Measurements from ENCODE around the gene ICE2.

ICE2 gene, protein sequence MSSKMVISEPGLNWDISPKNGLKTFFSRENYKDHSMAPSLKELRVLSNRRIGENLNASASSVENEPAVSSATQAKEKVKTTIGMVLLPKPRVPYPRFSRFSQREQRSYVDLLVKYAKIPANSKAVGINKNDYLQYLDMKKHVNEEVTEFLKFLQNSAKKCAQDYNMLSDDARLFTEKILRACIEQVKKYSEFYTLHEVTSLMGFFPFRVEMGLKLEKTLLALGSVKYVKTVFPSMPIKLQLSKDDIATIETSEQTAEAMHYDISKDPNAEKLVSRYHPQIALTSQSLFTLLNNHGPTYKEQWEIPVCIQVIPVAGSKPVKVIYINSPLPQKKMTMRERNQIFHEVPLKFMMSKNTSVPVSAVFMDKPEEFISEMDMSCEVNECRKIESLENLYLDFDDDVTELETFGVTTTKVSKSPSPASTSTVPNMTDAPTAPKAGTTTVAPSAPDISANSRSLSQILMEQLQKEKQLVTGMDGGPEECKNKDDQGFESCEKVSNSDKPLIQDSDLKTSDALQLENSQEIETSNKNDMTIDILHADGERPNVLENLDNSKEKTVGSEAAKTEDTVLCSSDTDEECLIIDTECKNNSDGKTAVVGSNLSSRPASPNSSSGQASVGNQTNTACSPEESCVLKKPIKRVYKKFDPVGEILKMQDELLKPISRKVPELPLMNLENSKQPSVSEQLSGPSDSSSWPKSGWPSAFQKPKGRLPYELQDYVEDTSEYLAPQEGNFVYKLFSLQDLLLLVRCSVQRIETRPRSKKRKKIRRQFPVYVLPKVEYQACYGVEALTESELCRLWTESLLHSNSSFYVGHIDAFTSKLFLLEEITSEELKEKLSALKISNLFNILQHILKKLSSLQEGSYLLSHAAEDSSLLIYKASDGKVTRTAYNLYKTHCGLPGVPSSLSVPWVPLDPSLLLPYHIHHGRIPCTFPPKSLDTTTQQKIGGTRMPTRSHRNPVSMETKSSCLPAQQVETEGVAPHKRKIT

DNA sequence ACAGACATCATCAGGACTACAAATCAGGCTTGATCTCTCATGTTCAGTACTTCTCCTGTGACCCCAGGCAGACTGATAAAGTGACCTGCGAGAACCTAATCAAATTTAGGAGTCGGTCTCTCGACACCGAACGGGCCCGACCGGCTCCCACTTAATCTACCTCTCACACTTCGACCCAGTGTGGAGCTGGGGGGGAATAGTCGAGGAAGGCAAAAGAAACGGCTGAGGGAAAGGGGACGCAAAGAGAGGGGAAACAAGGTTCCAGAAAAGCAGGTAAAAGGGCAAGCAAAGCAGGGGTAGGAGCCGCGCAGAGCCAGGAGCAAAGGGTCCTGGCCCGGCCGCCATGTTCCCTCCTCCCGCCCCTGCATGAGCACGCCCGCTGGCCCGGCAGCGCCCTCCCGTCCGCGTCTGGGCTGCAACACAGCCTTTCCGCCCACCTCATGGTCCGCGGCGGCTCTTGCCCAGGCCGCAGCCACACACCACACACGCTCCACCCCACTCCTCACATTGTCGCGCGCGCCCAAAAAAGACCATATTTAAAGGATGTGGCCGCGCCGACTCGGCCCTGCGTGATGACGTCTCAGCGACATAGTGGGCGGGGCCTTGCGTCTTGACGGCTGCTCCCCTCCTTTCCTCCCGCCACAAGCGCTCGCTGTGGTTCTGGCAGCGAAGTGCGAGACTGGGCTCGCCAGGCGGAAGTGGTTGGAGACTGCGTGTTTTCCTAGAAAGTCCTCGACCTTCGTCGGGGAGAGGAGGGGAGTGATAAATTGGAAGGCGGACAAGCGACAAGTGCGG, at the start of gene ICE2:
Gene ICE2, minus strand, starts transcription at position 577 of the 795 bp plus-strand sequence. CDS start 1,165 bp downstream, outside the sequence.
- TF ChIP-seq, protein P1, sequence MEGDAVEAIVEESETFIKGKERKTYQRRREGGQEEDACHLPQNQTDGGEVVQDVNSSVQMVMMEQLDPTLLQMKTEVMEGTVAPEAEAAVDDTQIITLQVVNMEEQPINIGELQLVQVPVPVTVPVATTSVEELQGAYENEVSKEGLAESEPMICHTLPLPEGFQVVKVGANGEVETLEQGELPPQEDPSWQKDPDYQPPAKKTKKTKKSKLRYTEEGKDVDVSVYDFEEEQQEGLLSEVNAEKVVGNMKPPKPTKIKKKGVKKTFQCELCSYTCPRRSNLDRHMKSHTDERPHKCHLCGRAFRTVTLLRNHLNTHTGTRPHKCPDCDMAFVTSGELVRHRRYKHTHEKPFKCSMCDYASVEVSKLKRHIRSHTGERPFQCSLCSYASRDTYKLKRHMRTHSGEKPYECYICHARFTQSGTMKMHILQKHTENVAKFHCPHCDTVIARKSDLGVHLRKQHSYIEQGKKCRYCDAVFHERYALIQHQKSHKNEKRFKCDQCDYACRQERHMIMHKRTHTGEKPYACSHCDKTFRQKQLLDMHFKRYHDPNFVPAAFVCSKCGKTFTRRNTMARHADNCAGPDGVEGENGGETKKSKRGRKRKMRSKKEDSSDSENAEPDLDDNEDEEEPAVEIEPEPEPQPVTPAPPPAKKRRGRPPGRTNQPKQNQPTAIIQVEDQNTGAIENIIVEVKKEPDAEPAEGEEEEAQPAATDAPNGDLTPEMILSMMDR (IDR thresholded peaks at IDR 0.05; ENCODE audit: insufficient read depth, low read depth, low read length, missing control alignments) = no peak
- DNase-seq (ENCODE audit: low read depth) = peak; percentile 94
- peak within 1 kb of the TSS; percentile 90 for H3K4me3 ChIP-seq (ENCODE audit: low read length)

DNA sequence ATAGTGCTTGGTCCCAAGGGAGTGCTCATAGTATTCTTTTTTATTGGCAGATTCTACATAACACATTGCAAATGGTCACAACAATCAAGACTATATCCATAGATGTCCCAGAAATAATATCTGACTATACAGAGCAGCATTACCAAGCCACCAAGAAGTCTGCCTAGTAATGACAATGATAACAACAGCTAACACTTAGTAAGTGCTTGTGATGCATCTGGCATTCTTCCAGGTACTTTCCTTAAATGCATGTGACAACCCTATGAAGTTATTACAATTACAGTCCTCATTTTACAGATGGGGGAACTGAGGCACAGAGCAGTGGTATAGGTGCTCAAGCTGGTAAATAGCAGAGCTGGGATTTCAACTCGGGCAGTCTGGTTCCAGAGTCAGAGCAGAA, 49.6 kb upstream of the ICE2 start:
- H3K4me3 ChIP-seq (ENCODE audit: low read length) = no peak overlapping the region
- DNase-seq (ENCODE audit: low read depth) = peak; percentile 69
- TF ChIP-seq, protein P1 (IDR thresholded peaks at IDR 0.05; ENCODE audit: insufficient read depth, low read depth, low read length, missing control alignments) = no peak

DNA sequence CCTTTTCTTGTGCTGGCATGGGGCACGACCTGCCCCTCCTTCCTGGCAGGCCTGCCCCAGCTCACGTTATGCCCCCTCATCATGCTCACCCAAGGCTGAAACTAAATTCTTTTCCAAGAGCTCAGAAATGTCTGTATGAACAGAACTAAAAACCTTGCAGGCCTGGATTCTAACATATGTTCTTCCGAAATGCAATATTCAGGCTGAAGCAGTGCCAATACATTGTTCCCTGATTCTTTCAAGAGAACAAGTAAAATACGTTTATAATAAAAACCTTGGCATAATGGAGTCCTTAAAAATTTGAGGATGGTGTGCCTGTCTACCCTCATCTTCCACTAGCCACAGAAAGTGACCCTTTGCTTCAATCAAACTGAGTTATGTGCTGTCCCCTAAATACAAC, 48.5 kb upstream of the ICE2 start:
- TF ChIP-seq, protein P1 (IDR thresholded peaks at IDR 0.05; ENCODE audit: insufficient read depth, low read depth, low read length, missing control alignments) = no peak
- H3K4me3 ChIP-seq (ENCODE audit: low read length) = no peak overlapping the region
- no peak for DNase-seq (ENCODE audit: low read depth)

DNA sequence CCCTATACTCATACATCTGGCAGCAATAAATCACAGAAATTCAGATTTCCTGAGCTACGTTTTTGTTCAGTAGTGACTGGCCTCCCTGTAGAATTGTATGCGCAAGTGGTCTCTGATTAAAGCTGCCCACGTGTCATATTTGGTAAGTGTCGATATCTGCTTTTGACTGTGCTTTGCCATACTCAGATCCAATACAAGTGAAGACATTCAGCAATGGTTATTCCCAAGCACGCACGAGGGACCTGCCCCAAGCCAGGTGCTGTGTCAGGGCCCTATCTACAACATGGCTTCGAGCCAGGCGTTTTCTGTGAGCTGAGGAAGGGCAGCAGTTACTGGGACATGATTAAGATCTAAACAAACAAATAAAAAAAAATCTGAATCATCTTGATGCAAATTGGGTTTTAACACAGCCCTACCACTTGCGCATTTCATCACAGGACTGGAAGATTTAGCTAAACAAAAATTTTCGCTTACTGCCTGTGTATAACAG, 47.2 kb upstream of the ICE2 start:
- DNase-seq (ENCODE audit: low read depth) = peak; percentile 64
- no peak overlapping the region for H3K4me3 ChIP-seq (ENCODE audit: low read length)

DNA sequence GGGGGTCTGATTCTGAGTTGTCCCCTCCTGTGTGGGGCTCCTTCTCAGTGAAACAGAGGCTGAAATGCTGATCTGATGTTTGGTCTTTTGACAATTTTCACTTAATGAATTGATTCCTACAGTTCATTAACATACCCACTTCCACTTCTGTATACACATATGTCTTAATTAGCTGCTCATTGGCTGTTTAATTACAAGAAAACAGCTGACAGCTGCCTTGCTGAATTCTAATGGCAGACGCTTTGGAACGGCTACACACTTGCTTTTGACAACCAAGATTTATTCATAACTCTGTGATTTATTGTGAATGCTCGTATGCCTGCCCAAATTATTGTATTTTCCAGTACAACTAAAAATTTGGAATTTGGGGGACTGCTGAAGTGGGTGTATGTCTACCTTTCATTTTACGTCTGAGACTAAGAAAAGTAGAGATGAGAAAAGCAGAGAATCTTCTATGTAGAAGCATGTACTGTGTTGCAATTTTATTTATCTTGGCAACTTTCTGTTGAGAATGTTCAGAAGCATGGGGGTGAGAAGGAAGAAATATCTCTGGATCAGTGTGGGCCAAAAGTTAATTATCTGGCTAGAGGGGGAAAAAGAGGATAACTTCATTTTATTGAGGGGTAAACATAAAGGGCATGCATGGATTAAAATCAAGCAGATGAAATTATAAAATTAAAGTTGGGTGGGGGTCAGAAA, 46.5 kb upstream of the ICE2 start:
- no peak for DNase-seq (ENCODE audit: low read depth)
- no peak overlapping the region for H3K4me3 ChIP-seq (ENCODE audit: low read length)
- TF ChIP-seq, protein P1 (IDR thresholded peaks at IDR 0.05; ENCODE audit: insufficient read depth, low read depth, low read length, missing control alignments) = no peak

More for the DNA sequence above, 47.2 kb upstream of the ICE2 start:
- TF ChIP-seq, protein P1 (IDR thresholded peaks at IDR 0.05; ENCODE audit: insufficient read depth, low read depth, low read length, missing control alignments) = no peak

DNA sequence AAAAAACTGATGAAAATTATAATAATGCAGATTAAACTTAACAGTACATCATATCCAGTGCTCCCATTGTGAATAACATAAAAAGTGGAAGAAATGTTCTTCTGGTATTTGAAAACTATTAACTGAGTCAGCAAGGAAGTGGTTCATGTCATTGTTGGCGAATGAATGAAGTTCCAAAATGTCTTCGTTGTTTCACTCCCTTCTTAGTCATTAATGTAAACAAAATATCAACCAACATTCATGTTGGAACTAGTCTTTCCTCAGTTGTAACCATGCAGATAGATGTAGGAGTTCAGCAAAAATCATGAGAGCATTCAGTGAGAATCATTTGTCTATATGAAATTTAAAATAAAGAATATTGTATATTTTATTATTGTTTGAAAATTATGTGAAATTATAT, 44.1 kb upstream of the ICE2 start:
- DNase-seq (ENCODE audit: low read depth) = peak; percentile 93
- TF ChIP-seq, protein P1 (IDR thresholded peaks at IDR 0.05; ENCODE audit: insufficient read depth, low read depth, low read length, missing control alignments) = no peak
- no peak overlapping the region for H3K4me3 ChIP-seq (ENCODE audit: low read length)
